GM18502 (cell line): Measurements from ENCODE around the gene SPNS1.
"Not testable (repeated sequence)": the region's sequence is repeated elsewhere in the genome, so short reads cannot be mapped to it uniquely, and the experiment has no call there.

Source experiments
- ATAC-seq: cut with Tn5 transposase; IDR thresholded peaks from one replicate; pipeline ENCODE4 v1.9.1; 2021; ENCODE audit warnings: mild to moderate bottlenecking; ENCODE audit not compliant: unreplicated experiment, poor library complexity

SPNS1 gene, protein sequence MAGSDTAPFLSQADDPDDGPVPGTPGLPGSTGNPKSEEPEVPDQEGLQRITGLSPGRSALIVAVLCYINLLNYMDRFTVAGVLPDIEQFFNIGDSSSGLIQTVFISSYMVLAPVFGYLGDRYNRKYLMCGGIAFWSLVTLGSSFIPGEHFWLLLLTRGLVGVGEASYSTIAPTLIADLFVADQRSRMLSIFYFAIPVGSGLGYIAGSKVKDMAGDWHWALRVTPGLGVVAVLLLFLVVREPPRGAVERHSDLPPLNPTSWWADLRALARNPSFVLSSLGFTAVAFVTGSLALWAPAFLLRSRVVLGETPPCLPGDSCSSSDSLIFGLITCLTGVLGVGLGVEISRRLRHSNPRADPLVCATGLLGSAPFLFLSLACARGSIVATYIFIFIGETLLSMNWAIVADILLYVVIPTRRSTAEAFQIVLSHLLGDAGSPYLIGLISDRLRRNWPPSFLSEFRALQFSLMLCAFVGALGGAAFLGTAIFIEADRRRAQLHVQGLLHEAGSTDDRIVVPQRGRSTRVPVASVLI

DNA sequence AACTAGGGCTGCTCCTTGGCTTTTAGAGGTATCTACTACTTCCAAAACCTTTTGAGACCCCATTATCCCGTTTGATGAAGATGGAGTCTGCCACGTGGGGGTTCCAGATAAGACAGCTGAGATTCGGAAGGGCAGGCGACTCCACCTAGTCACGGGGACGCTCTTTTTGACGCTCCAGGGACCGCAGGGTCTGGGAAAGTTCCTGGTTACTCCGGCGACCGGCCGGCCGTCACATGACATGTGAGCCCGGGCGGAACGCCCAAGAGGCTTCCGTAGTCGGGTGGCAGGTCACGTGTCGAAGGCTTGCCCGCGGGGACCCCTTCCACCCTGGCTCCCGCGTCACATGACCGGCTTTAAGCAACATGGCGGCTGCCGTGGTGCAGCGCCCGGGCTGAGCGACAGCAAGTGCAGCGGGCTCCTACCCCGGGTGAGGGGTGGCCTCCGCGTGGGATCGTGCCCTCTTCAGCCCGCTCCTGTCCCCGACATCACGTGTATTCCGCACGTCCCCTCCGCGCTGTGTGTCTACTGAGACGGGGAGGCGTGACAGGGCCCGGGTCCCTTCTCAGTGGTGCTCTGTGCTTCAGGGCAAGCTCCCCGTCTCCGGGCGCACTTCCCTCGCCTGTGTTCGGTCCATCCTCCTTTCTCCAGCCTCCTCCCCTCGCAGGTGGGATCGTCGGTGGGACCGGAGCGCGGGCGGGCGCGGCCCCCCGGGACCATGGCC, at the start of gene SPNS1:
SPNS1 (plus strand) TSS at position 342 of the 721 bp plus-strand sequence; CDS start at position 716, 374 bp downstream.
- ATAC-seq: peak; percentile 80

DNA sequence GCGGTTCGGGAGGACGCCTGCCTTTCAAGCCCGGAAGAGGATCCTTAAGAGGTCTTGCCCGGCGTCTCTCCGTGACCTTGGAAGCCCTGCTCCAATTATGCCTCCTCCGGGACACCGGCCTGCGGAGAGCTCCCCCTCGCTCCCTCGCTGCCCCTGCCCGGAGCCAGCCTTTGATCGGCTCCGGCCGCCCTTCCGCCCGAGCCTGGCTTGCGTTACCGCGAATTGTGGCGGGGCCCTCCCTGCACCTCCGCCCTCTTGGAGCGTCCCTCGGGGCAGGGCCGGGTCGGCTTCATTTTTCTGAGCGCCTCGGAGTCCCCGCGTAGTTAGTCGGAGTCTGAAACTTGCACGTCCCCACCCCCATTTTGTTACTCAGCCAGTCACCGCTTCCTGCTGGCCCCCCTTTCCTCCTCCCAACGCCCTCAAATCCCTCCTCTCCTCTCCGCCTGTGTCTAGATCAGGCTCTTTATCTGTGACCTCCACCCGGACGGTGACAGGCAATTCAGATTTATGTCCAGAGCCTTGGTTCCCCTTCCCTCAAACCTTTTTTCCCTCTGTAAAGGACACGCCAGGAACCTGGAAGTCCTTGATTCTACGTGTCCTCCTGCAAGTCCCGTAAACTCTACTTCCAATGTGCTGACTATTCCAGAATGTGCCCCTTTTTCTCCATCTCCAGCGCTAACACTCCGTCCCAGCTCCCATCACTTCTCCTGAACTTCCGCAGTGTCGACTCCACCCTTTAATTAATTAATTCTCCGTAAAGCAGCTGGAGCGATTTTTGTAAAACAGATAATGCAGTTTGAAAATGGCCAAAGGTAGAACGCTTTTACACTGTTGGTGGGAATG, 49.0 kb upstream of the SPNS1 start:
- peak; percentile 41 for ATAC-seq

DNA sequence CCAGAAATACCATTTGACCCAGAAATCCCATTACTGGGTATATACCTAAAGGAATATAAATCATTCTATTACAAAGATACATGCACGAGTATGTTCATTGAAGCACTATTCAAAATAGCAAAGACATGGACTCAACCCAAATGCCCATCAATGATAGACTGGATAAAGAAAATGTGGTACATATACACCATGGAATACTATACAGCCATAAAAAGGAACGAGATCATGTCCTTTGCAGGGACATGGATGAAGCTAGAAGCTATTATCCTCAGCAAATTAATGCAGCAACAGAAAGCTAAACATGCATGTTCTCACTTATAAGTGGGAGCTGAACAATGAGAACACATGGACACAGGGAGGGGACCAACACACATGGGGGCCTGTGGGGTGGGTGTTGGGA, 48.3 kb upstream of the SPNS1 start:
- not testable (repeated sequence) for ATAC-seq

DNA sequence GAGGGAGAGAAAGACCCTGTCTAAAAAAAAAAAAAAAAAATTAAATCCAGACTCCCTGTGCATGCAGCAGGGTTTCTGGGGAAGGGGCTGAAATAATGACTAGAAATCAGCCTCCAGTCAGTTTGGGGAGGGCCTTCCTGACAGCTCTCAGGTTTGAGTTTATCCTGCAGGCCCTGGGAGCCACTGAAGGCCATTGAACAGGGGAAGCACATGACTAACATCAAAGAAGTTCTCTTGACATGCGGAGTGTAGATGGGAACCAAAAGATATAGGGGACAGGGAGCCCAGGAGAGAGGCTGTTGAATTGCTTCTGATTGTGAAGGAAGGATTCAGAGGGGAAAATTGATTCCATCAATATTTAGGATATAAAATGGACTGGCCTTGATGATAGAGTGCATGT, 46.8 kb upstream of the SPNS1 start:
- no peak for ATAC-seq

DNA sequence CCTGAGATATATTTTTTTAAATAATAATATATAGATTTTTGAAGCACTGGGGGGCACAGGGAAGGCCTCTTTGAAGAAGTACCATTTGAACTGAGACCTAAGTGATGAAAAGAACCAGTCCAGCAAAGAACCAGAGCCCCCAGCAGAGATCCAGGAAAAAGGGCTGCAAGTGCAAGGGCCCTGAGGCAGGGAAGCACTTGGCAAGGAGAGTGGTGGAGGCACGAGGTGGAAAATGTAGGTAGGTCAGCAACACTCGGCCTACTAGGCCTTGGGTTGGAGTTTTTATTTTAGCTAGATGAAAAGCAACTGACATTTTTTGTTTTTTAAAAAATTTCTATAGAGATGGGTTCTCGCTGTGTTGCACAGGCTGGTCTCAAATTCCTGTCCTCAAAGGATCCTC, 44.4 kb upstream of the SPNS1 start:
- no peak for ATAC-seq

DNA sequence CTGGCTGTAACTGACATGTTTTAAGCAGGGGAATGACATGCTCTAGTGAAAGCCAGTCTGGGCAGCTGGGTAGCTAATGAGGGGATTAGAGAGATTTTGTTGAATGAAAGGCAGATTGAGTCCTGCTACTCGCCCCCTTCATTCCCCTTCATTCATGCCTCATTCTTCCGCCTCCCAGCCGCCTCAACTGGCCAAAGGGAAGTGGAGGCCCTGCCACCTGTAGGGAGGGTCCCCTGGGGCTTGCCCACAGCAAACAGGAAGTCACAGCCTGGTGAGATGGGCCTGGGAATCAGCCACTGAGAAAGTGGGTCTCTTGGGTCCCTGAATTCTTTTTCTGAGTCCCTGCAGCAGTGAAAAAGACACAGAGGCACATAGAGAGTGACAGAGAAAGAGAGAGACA, 43.9 kb upstream of the SPNS1 start:
- no peak for ATAC-seq

DNA sequence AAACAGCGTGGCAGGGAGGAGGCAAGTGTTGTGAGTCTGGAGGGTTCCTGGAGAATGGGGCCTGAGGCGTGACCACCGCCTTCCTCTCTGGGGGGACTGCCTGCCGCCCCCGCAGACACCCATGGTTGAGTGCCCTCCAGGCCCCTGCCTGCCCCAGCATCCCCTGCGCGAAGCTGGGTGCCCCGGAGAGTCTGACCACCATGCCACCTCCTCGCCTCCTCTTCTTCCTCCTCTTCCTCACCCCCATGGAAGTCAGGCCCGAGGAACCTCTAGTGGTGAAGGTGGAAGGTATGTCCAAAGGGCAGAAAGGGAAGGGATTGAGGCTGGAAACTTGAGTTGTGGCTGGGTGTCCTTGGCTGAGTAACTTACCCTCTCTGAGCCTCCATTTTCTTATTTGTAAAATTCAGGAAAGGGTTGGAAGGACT, 42.8 kb upstream of the SPNS1 start, which contains the start of gene CD19:
CD19 (plus strand) TSS at position 171 of the 425 bp plus-strand sequence; CDS start at position 201, 30 bp downstream.
- ATAC-seq: no peak

DNA sequence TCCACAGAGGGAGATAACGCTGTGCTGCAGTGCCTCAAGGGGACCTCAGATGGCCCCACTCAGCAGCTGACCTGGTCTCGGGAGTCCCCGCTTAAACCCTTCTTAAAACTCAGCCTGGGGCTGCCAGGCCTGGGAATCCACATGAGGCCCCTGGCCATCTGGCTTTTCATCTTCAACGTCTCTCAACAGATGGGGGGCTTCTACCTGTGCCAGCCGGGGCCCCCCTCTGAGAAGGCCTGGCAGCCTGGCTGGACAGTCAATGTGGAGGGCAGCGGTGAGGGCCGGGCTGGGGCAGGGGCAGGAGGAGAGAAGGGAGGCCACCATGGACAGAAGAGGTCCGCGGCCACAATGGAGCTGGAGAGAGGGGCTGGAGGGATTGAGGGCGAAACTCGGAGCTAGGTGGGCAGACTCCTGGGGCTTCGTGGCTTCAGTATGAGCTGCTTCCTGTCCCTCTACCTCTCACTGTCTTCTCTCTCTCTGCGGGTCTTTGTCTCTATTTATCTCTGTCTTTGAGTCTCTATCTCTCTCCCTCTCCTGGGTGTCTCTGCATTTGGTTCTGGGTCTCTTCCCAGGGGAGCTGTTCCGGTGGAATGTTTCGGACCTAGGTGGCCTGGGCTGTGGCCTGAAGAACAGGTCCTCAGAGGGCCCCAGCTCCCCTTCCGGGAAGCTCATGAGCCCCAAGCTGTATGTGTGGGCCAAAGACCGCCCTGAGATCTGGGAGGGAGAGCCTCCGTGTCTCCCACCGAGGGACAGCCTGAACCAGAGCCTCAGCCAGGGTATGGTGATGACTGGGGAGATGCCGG, 42.0 kb upstream of the SPNS1 start:
- ATAC-seq: no peak

DNA sequence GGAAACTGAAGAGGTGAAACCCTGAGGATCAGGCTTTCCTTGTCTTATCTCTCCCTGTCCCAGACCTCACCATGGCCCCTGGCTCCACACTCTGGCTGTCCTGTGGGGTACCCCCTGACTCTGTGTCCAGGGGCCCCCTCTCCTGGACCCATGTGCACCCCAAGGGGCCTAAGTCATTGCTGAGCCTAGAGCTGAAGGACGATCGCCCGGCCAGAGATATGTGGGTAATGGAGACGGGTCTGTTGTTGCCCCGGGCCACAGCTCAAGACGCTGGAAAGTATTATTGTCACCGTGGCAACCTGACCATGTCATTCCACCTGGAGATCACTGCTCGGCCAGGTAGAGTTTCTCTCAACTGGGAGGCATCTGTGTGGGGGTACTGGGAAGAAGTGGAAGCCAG, 41.4 kb upstream of the SPNS1 start:
- ATAC-seq: no peak

DNA sequence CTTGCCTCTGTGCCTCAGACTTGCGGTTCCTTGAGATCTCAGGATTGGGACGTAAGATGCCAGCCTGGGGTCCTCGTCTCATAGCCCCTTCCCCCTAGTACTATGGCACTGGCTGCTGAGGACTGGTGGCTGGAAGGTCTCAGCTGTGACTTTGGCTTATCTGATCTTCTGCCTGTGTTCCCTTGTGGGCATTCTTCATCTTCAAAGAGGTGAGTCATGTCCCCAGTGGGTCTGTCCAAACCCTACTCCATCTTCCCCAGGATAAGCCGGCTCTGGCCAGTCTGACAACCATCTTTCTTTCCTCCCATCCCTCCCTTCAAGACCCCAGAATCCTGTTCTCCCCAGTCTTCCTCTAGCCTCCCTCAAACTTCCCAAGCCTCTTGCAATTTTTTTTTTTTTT, 39.2 kb upstream of the SPNS1 start:
- no peak for ATAC-seq

DNA sequence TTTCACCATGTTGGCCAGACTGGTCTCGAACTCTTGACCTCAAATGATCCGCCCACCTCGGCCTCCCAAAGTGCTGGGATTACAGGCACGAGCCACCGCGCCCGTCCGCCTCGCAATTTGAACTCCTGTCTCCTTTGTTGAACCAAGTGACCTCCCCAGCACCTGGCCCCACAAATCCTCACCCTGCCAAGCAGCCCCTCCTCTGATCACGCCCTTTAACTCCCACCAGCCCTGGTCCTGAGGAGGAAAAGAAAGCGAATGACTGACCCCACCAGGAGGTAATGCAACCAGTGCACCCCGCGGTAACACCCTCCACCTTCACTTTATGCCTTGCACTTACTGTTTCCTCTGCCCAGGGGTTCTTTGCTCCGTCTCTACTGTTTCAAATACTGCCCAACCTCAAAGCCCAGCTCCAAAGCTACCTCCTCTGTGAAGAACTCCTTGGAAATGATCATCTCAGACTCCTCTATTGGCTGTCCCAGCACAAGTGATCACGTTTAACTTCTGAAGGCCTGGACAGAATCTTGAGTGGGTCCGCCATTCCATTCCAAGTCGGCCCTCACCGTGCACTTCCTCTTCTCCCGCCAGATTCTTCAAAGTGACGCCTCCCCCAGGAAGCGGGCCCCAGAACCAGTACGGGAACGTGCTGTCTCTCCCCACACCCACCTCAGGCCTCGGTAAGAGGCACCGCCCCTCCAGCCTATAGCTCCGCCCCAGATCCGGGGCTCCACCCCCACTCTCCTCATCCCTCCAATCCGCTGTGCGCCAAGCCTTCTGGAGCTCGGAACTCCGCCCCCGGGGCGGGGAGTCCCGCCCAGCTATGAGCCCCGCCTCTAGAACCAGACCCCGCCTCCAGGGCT, 38.4 kb upstream of the SPNS1 start:
- no peak for ATAC-seq

DNA sequence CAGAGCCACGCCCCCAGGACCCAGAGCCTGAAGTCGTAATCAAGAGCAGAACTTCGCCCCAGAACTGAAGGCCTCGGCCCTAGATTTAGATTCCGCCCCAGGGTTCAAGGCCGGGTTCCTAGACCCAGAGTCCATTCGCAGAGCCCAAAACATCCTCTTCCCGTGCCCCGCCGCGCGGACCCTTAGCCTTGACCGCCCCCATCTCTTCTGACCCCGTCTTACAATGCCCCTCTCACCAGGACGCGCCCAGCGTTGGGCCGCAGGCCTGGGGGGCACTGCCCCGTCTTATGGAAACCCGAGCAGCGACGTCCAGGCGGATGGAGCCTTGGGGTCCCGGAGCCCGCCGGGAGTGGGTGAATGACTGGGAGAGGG, 37.8 kb upstream of the SPNS1 start:
- no peak for ATAC-seq

DNA sequence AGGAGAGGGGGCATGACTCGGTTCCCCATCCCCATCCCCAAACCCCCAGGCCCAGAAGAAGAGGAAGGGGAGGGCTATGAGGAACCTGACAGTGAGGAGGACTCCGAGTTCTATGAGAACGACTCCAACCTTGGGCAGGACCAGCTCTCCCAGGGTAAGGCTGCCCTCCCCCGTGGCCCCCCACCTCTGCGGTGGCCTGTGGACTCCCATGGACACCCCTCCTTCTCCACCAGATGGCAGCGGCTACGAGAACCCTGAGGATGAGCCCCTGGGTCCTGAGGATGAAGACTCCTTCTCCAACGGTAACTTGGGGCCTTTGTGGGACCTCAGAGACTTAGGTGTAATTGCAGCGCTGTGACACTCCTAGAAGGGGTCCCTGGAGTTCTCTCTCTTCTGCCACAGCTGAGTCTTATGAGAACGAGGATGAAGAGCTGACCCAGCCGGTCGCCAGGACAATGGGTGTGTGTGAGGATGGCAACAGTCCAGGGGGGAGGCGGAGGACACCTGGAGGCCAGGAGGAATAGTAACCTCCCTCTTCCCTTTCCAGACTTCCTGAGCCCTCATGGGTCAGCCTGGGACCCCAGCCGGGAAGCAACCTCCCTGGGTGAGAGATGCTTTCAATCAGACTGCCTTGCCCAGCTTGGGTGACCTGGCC, 37.2 kb upstream of the SPNS1 start:
- ATAC-seq: no peak

DNA sequence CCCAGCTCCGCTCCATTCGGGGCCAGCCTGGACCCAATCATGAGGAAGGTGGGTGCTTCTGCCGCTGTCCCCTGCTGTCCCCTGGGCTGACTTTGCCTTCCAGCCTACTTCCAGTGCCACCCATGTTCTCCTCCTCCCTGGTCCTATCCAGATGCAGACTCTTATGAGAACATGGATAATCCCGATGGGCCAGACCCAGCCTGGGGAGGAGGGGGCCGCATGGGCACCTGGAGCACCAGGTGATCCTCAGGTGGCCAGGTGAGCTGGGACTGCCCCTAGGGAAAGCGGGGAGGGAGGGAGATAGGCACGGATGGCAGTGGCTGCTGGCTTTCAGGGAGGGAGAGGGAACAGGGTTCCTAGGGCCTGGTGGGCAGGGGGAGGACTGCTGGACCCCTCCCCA, 35.9 kb upstream of the SPNS1 start:
- ATAC-seq: no peak

DNA sequence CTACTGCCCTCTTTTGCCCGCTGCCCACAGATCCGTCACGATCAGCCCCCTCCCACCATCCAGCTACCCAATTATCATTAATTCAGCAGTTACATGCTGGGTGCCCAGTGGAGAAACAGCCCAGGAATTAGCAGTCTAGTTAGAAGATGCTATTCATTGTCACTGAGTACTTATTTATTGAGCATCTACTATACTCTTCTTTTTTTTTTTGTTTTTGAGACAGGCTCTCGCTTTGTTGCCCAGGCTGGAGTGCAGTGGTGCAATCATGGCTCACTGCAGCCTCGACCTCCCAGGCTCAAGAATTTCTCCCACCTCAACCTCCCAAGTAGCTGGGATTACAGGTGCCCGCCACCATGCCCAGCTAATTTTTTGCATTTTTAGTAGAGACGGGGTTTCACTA, 34.8 kb upstream of the SPNS1 start:
- not testable (repeated sequence) for ATAC-seq

DNA sequence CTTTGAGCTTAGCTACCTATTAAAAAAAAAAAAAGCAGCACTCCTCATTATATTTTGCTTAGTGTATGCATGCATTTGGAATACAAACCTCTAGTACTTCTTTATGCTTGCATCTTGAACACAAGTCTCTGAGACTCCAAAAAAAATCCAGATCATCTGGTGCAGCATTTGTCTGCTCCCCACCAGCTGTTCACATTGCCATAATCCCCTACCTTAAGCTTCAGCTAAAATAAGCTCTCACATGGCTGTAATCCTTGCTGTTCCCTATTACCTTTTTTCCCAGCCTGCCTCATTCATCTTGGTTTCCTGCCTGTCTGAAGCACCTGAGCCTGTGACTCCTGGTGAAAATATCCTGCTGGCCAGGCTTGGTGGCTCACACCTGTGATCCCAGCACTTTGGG, 31.3 kb upstream of the SPNS1 start:
- no peak for ATAC-seq

DNA sequence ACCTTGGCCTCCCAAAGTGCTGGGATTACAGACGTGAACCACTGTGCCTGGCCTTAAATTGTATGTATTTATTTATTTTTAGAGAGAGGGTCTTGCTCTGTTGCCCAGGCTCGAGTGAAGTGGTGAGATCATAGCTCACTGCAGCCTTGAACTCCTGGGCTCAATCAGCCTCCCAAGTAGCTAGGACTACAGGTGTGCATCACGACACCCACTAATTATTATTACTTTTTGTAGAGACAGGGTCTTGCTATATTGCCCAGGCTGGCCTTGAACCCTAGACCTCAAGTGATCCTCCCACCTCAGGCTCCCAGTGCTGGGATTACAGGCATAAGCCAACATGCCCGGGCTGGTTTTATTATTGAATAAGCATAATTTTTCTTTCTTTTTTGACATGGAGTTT, 27.9 kb upstream of the SPNS1 start:
- no peak for ATAC-seq

DNA sequence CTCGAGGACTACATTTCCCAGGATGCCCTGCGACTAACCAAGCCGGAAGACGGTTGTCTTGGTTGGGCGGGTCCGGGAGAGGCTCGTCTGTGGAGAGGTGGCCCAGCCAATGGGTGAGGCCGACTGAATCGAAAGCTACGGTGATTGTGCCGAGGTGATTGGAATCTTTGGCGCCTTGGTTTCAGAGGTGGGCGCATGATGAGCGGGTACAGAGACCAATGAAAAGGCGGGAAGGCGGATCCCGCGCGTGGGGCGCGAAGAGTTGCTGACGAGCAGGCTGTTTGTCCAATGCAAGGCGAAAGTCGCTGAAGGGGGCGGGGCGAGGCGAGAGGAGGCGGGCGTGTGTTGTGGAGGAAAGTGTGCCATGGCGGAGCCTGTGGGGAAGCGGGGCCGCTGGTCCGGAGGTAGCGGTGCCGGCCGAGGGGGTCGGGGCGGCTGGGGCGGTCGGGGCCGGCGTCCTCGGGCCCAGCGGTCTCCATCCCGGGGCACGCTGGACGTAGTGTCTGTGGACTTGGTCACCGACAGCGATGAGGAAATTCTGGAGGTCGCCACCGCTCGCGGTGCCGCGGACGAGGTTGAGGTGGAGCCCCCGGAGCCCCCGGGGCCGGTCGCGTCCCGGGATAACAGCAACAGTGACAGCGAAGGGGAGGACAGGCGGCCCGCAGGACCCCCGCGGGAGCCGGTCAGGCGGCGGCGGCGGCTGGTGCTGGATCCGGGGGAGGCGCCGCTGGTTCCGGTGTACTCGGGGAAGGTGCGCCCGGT, 23.7 kb upstream of the SPNS1 start, which contains the start of gene NFATC2IP:
NFATC2IP (plus strand) TSS at position 290 of the 762 bp plus-strand sequence; CDS start at position 365, 75 bp downstream.
- peak; percentile 96 for ATAC-seq
